Measurements from ENCODE around the gene LRP2. TPM values are rescaled to one million over a fixed set of nuclear protein-coding genes. Genes with fewer than 3 reads are reported as not detected.

The LRP2 gene
- total and polyA plus RNA-seq, 2 of the 8 experiments (the other 6 are each of a cell fraction or from before 2014, with no cell fraction given), result 2.0 to 2.9 TPM

DNA sequence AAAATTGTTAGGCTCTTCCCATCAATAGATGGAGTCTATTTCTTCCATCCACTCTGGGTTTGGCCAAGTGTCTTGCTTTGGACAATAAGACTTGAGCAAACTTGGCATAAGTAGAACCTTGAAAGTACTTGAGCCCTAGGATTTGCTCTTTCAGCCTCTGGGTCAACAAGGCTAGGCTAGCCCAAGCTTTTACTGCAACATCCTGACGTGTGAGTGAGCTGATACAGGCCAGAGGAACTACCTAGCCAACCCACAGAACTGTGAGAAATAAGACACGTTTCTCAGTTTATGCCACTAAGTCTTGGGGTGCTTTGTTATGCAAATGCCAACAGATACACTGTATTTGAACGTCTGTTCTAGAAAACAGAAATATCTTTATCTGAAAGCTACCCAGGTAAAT is 71.9 kb downstream of the LRP2 start:
- Histone ChIP-seq H3K9me3 (ENCODE audit: insufficient read depth in 2 of 2, low read depth in 1 of 2, low read length in 1 of 2) (no peaks in the 10 kb centered on the region), H3K4me2 (ENCODE audit: insufficient read depth in 1 of 2, low read depth in 2 of 2, low read length in 2 of 2) (no peak overlapping the region), H3K4me1 (replicated peaks in 1 of 4; ENCODE audit: control insufficient read depth in 3 of 4, insufficient read depth in 4 of 4, low read length in 3 of 4) (peaks cover 0 to 11% (median under 1%) of the 10 kb centered on the region in 4 experiments; a peak in 4 of 7 replicates), H3K23me2 (ENCODE audit: low read depth, low read length) (no peaks in the 10 kb centered on the region), H2BK15ac (ENCODE audit: low read length) (no peak overlapping the region), H3K36me3 (ENCODE audit: control insufficient read depth in 2 of 4, insufficient read depth in 4 of 4, low read length in 3 of 4) (peaks cover 0 to 3% (median 0%) of the 10 kb centered on the region in 4 experiments; a peak in 2 of 8 replicates), H3K18ac (ENCODE audit: extremely low read depth, low read length) (no peak overlapping the region), H3K56ac (replicated peaks; ENCODE audit: insufficient read length, low read depth, low read length) (no peak overlapping the region), H4K5ac (ENCODE audit: insufficient read length, low read depth, low read length) (no peak overlapping the region), H2BK5ac (ENCODE audit: low read depth, low read length) (no peak overlapping the region), H3K9ac (replicated peaks in 1 of 4; ENCODE audit: extremely low read depth in 1 of 4, low read depth in 3 of 4, low read length in 3 of 4) (no peak overlapping the region), H3K27ac (ENCODE audit: low read depth, low read length) (no peak overlapping the region), H3K79me1 (ENCODE audit: low read depth, low read length) (no peaks in the 10 kb centered on the region), H2BK120ac (replicated peaks; ENCODE audit: low read depth, low read length) (no peak overlapping the region), H3K4me3 (ENCODE audit: extremely low read depth in 1 of 4, insufficient read depth in 2 of 4, low read depth in 3 of 4, low read length in 4 of 4) (no peak overlapping the region), H3K14ac (ENCODE audit: insufficient read length) (no peak overlapping the region), H4K8ac (ENCODE audit: extremely low read depth, insufficient read depth, low read length) (no peak overlapping the region), H2AK5ac (ENCODE audit: low read depth, low read length) (no peak overlapping the region), H4K91ac (replicated peaks; ENCODE audit: insufficient read length, low read length) (no peak overlapping the region), H3K23ac (ENCODE audit: insufficient read length) (no peak overlapping the region), H3K27me3 (replicated peaks in 1 of 4; ENCODE audit: control insufficient read depth in 3 of 4, extremely low read depth in 1 of 4, insufficient read depth in 3 of 4, low read length in 3 of 4) (no peaks in the 10 kb centered on the region; a peak in 1 of 7 replicates), H3K79me2 (ENCODE audit: control insufficient read depth in 1 of 2, insufficient read depth in 2 of 2, low read length in 2 of 2) (no peaks in the 10 kb centered on the region), H2BK20ac (ENCODE audit: low read length) (no peak overlapping the region), H4K20me1 (replicated peaks in 1 of 2; ENCODE audit: control insufficient read depth in 1 of 2, insufficient read depth in 2 of 2, low read length in 2 of 2) (no peaks in the 10 kb centered on the region), H3K4ac (replicated peaks; ENCODE audit: insufficient read length, low read depth, low read length) (no peak overlapping the region), H2AFZ (ENCODE audit: low read length) (no peak overlapping the region), H2BK12ac (ENCODE audit: low read depth, low read length) (no peak overlapping the region)
- FAIRE-seq, result peak; percentile 32
- ChIA-PET POLR2A (ENCODE audit: partially characterized antibody) (interaction anchor here (0.6 kb wide), 1 partner anchor 12 kb away, joined by 5 read pairs; no protein-coding TSS in a partner anchor), CTCF (ENCODE audit: partially characterized antibody) (interaction anchor here (0.5 to 2.0 kb wide), 2 partner anchors 17 to 162 kb away, joined by 4 to 5 read pairs; no protein-coding TSS in a partner anchor)
- DNase-seq (ENCODE audit: low read depth in 1 of 2, low spot score in 2 of 2), result no peak
- TF ChIP-seq CBX5 (IDR thresholded peaks at IDR 0.05; ENCODE audit: low read depth, low read length) (no peak), CHD2 (IDR thresholded peaks at IDR 0.05; ENCODE audit: low read length) (no peak), CREB1 (IDR thresholded peaks at IDR 0.05) (no peak), KDM1A (IDR thresholded peaks at IDR 0.05; ENCODE audit: borderline replicate concordance, low read length) (no peak)
- TF ChIP-seq, protein P1, sequence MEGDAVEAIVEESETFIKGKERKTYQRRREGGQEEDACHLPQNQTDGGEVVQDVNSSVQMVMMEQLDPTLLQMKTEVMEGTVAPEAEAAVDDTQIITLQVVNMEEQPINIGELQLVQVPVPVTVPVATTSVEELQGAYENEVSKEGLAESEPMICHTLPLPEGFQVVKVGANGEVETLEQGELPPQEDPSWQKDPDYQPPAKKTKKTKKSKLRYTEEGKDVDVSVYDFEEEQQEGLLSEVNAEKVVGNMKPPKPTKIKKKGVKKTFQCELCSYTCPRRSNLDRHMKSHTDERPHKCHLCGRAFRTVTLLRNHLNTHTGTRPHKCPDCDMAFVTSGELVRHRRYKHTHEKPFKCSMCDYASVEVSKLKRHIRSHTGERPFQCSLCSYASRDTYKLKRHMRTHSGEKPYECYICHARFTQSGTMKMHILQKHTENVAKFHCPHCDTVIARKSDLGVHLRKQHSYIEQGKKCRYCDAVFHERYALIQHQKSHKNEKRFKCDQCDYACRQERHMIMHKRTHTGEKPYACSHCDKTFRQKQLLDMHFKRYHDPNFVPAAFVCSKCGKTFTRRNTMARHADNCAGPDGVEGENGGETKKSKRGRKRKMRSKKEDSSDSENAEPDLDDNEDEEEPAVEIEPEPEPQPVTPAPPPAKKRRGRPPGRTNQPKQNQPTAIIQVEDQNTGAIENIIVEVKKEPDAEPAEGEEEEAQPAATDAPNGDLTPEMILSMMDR (IDR thresholded peaks at IDR 0.05; ENCODE audit: control extremely low read depth in 1 of 3, insufficient read depth in 1 of 3, low read depth in 1 of 3, low read length in 3 of 3), result no peak
- WGBS, 2 experiments (ENCODE audit: extremely low coverage in 1 of 2, insufficient coverage in 1 of 2, insufficient read length in 1 of 2, insufficient replicate concordance in 2 of 2, low coverage in 1 of 2, low lambda C conversion rate in 2 of 2, missing lambda C conversion rate in 1 of 2), result 67% methylated on average over 3 of the region's 3 CpGs; no CpG with 5 or more reads in 1 of the 2 experiments

Data from H1 (cell line).